Measurements from ENCODE around the gene THRA. TPM values are rescaled to one million over a fixed set of nuclear protein-coding genes. Genes with fewer than 3 reads are reported as not detected.

Gene THRA
- total and polyA plus RNA-seq, 2 donors from 2014 or later, result 40.8 to 63.9 TPM

DNA sequence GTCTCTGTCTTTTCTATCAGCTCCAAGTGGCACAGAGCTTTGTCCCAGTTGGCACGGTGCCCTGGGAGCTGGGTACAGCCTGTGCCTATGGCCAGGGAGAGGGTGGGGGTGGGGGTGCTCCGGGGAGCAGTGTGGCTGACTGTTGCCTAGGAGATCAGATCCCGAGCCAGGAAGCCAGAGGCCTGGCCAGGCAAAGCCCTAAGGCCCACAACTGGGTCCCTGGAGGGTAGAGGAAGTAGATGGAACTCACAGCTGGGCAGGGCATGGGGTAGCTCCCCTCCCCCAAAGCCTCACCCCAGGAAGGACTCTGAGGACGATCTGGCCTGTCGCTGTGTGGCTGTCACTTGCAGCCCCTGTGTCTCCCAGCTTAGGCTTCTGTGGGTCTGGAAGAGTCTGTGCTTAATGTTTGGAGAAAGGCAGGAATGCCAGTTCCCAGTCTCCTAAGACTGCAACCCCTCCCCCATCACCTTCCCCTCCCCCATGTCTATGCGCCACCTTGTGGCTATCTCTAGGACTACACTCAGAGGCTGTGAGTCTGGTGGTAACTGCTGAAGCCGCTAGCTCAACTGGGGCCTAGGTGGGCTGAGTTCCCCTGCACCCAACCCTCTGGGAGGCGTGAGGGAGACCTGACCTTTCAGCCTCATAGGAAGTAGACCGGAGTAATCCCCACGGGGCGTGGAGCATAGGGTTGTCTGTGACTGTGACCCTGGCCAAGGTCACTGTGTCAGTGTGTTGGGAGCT lies 12.6 kb downstream of the THRA start:
- Histone ChIP-seq H3K4me1 (ENCODE audit: control insufficient read depth in 2 of 3, insufficient read depth in 2 of 3, low read depth in 1 of 3, low read length in 3 of 3) (peaks cover 3 to 61% (median 57%) of the 10 kb centered on the region in 3 donors), H3K36me3 (ENCODE audit: control insufficient read depth in 2 of 3, insufficient read depth in 3 of 3, low read length in 3 of 3) (peaks cover 0 to 4% (median 0%) of the 10 kb centered on the region in 3 donors), H3K9ac (ENCODE audit: low read length in 3 of 3) (peak overlapping the region in 2 of 3 donors; percentile 12 to 46), H3K27ac (ENCODE audit: low read depth in 2 of 2, low read length in 2 of 2) (peak overlapping the region; percentile 86 to 97), H3K4me3 (ENCODE audit: low read length in 3 of 3) (peak overlapping the region in 1 of 3 donors; percentile 29), H3K9me3 (ENCODE audit: control insufficient read depth in 2 of 3, insufficient read depth in 1 of 3, low read length in 3 of 3) (no peaks in the 10 kb centered on the region), H3K27me3 (ENCODE audit: control insufficient read depth, insufficient read depth, low read length) (no peaks in the 10 kb centered on the region)
- no peak for FAIRE-seq
- DNase-seq, result peak; percentile 71 to 95 (median 81)
- intact Hi-C loops (cut with DNase I), result no loop called here
- TF ChIP-seq CTCF (IDR thresholded peaks at IDR 0.05; ENCODE audit: borderline replicate concordance, extremely low read depth, insufficient read depth), result peak; percentile 86

- Histone ChIP-seq H3K27me3 (ENCODE audit: control insufficient read depth, insufficient read depth, low read length) (no peaks in the 10 kb centered on the region), H3K36me3 (ENCODE audit: control insufficient read depth in 2 of 3, insufficient read depth in 3 of 3, low read length in 3 of 3) (peaks cover 0 to 4% (median 0%) of the 10 kb centered on the region in 3 donors), H3K4me3 (ENCODE audit: low read length in 3 of 3) (peak overlapping the region in 1 of 3 donors; percentile 29), H3K9ac (ENCODE audit: low read length in 3 of 3) (peak overlapping the region in 1 of 3 donors; percentile 46), H3K27ac (ENCODE audit: low read depth in 2 of 2, low read length in 2 of 2) (peak overlapping the region; percentile 86 to 97), H3K9me3 (ENCODE audit: control insufficient read depth in 2 of 3, insufficient read depth in 1 of 3, low read length in 3 of 3) (no peaks in the 10 kb centered on the region), H3K4me1 (ENCODE audit: control insufficient read depth in 2 of 3, insufficient read depth in 2 of 3, low read depth in 1 of 3, low read length in 3 of 3) (peaks cover 3 to 54% (median 51%) of the 10 kb centered on the region in 3 donors)
- TF ChIP-seq CTCF (IDR thresholded peaks at IDR 0.05; ENCODE audit: borderline replicate concordance, extremely low read depth, insufficient read depth), result no peak
- no peak for FAIRE-seq
- DNase-seq, result no peak
- intact Hi-C loops (cut with DNase I), result no loop called here
These were observed 13.3 kb downstream of the THRA start for GRCh38 chr17:40075942-40076498.

DNA sequence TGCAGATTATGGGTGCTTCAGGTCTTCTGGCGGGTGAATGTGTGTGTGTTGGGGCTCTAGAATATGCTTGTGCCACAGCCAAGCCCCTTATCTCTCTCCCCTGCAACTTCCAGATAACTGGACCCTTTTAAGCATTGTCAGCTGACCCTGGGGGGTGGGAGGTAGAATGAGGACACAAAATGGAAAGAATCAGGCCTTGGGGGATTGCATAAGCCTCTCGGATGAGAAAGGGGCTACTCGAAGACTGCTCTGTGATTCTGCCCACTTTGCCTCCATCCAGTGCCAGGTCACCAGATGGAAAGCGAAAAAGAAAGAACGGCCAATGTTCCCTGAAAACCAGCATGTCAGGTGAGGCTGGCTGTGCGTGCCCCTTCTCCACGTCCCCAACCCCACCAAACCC lies 13.8 kb downstream of the THRA start:
- H3K4me1 ChIP-seq (ENCODE audit: control insufficient read depth in 2 of 3, insufficient read depth in 2 of 3, low read depth in 1 of 3, low read length in 3 of 3), result peaks cover 3 to 48% (median 46%) of the 10 kb centered on the region in 3 donors

More for the DNA sequence above, 13.8 kb downstream of the THRA start:
- no peaks in the 10 kb centered on the region for H3K27me3 ChIP-seq (ENCODE audit: control insufficient read depth, insufficient read depth, low read length)
- no peak for TF ChIP-seq CTCF (IDR thresholded peaks at IDR 0.05; ENCODE audit: borderline replicate concordance, extremely low read depth, insufficient read depth)
- no peaks in the 10 kb centered on the region for H3K9me3 ChIP-seq (ENCODE audit: control insufficient read depth in 2 of 3, insufficient read depth in 1 of 3, low read length in 3 of 3)
- intact Hi-C loops (cut with DNase I), result no loop called here
- H3K27ac ChIP-seq (ENCODE audit: low read depth in 2 of 2, low read length in 2 of 2), result peak overlapping the region in 1 of 2 donors; percentile 12
- H3K36me3 ChIP-seq (ENCODE audit: control insufficient read depth in 2 of 3, insufficient read depth in 3 of 3, low read length in 3 of 3), result peaks cover 0 to 4% (median 0%) of the 10 kb centered on the region in 3 donors
- no peak for DNase-seq
- H3K4me3 ChIP-seq (ENCODE audit: low read length in 3 of 3), result no peak overlapping the region
- FAIRE-seq, result no peak
- H3K9ac ChIP-seq (ENCODE audit: low read length in 3 of 3), result no peak overlapping the region

All from kidney (tissue), 14 donors.